Middle frontal gyrus (tissue), 1 donor: ENCODE results near the gene IRAK2.
"Not testable (repeated sequence)": the region's sequence is repeated elsewhere in the genome, so short reads cannot be mapped to it uniquely, and the experiment has no call there.

Experiments
- DNase-seq: peaks from one replicate; pipeline ENCODE4 v3.0.0-alpha.2; 2015; ENCODE audit warnings: low spot score; ENCODE audit errors: extremely low spot score

The IRAK2 gene

DNA sequence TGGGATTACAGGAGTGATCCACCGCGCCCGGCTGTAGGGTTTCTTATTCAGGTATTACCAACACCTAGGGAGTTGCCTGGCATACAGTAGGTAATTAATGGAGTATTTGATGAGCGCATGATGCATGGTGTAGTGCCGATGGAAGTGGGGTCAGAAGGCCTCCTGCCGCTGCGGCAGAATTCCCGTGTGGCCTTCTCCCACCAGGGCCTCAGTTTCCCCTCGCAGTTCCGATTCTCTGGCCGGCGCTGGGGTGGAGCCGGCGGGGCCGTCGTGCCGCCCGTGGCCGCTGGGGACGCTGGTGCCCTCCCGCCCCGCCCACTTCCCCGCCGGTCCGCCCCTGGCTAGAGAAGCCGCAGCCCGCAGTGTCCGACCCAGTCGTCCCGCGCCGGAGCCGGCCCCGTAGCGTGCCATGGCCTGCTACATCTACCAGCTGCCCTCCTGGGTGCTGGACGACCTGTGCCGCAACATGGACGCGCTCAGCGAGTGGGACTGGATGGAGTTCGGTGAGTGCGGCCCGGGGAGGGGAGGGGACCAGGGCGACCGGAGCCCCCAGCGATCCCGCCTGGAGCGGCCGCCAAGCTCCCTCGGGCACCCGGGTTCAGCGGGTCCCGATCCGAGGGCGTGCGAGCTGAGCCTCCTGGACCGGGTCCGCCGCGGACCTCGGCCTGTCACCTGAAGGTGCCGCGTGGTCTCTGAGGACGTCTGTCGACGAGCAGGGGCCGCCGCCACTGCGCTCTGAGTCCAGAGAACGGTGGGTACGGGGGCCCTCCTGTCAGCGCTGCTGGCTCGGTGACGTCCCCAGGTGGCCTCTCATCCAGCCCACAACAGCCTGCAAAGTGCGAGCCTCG, at the start of gene IRAK2:
IRAK2 (plus strand) TSS at position 374 of the 848 bp plus-strand sequence; CDS start at position 410, 36 bp downstream.
- no peak for DNase-seq

GRCh38 chr3:10115326-10116137, 49.2 kb upstream of the IRAK2 start, which contains the start of gene BRK1:
Gene BRK1, plus strand, starts transcription at chr3:10115675. Its CDS starts 27 bp downstream, at chr3:10115702.
- peak; percentile 91 for DNase-seq

- DNase-seq: no peak
Observed at GRCh38 chr3:10116138-10116460, 48.6 kb upstream of the IRAK2 start.

GRCh38 chr3:10116928-10117327, 47.8 kb upstream of the IRAK2 start:
- DNase-seq: no peak

- DNase-seq: no peak
Observed at GRCh38 chr3:10119376-10119775, 45.3 kb upstream of the IRAK2 start.

DNA sequence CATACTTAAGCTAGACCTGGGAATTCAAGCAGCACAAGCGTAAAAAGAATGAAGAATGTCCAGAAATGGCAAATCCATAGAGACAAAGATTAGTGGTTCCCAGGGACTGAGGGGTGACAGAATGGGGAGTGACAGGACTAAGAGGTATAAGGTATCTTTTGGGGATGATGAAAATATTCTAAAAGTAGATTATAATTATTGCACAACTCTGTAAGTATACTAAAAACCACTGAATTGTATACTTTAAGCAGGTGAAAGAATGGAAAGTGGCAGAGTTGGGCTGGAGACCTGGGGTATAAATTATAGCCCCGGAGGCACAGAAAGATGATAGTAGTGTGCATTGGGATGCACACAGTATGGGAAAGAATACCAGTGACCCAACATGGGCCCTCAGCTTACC, 43.7 kb upstream of the IRAK2 start:
- DNase-seq: no peak

GRCh38 chr3:10122724-10123123, 42.0 kb upstream of the IRAK2 start:
- DNase-seq: no peak

- DNase-seq: not testable (repeated sequence)
Observed at GRCh38 chr3:10135872-10136271, 28.8 kb upstream of the IRAK2 start.

DNA sequence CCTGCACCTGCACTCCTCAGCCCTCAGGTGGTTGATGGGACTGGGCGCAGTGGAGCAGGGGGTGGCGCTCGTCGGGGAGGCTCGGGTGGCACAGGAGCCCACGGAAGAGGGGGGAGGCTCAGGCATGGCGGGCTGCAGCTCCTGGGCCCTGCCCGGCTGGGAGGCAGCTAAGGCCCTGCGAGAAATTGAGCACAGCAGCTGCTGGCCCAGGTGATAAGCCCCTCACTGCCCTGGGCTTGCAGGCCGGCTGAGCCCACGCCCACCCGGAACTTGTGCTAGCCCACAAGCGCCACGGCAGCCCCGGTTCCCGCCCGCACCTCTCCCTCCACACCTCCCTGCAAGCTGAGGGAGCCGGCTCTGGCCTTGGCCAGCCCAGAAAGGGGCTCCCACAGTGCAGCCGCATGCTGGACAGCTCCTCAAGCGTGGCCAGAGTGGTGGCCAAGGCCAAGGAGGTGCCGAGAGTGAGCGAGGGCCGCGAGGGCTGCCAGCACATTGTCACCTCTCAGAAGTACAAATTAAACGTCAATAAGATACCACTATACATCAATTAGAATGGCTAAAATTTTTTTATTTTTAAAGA, 28.2 kb upstream of the IRAK2 start:
- DNase-seq: no peak

DNA sequence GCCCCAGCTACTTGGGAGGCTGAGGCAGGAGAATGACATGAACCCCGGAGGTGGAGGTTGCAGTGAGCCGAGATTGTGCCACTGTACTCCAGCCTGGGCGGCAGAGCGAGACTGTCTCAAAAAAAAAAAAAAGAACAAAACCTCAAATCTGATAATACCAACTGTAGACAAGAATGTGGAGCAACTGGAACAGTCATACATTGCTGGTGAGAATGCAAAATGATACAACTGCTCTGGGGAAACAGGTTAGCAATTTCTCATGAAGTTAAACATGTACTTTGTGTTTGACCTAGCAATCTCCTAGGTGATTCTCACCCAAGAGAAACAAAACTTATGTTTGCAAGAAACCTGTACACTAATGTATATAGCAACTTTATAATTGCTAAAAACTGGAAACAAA, 27.5 kb upstream of the IRAK2 start:
- no peak for DNase-seq

DNA sequence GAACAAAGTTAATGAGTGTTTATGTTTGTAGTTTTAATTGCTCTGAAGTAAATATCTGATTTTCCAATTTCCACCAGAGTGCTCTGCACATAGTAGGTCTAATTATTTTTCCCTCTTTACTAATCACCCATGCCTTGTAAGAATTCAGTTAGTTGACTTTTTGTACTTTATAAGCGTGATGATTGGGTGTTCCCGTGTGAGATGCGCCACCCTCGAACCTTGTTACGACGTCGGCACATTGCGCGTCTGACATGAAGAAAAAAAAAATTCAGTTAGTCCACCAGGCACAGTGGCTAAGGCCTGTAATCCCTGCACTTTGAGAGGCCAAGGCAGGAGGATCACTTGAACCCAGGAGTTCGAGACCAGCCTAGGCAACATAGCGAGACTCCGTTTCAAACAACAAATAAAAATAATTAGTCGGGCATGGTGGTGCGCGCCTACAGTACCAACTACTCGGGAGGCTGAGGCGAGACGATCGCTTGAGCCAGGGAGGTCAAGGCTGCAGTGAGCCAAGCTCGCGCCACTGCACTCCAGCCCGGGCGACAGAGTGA, 23.6 kb upstream of the IRAK2 start:
- DNase-seq: no peak

- no peak for DNase-seq
Observed at GRCh38 chr3:10142707-10143560, 21.8 kb upstream of the IRAK2 start.

DNA sequence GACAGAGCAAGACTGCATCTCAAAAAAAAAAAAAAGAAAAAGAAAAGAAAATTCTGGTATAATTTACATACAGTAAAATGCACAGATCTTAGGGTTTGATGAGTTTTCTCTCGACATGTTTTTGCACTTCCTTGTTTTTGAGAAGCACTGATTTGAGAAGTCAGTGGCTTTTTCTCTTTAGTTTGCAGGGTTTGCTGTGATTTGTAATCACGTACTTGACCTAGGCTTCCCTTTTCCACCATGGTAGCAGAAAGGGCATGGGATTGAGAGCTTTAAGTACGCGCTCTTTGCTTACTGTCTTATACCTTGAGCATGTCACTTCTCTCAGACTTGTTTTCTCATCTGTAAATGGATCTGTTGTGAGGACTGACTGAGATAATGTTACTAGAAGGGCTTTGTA, 19.0 kb upstream of the IRAK2 start:
- DNase-seq: no peak

DNA sequence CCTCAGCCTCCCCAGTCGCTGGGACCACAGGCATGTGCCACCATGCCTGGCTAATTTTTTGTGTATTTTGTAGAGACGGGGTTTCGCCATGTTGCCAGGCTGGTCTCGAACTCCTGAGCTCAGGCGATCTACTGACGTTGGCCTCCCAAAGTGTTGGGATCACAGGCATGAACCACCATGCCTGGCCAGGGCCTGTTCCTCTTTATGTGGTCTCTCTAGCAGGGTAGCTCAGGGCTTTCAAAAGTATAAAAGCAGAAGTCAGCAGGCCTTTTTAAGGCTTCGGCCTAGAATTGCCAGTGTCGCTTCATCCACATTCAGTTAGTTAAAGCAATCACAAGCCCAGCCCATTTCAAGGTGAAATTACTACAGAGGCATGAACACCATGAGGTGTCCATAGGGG, 15.5 kb upstream of the IRAK2 start:
- no peak for DNase-seq

DNA sequence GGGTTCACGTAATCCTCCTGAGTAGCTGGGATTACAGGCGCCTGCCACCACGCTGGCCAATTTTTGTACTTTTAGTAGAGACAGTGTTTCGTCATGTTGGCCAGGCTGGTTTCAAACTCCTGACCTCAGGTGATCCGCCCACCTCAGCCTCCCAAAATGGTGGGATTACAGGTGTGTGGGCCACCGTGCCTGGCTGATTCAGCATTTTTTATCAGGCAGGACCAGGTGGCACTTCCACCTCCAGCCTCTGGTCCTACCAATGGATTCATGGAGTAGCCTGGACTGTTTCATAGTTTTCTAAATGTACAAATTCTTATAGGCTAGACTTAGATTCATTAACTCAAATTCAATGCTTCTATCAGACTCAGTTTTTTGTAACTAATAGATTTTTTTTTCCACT, 13.7 kb upstream of the IRAK2 start:
- no peak for DNase-seq

DNA sequence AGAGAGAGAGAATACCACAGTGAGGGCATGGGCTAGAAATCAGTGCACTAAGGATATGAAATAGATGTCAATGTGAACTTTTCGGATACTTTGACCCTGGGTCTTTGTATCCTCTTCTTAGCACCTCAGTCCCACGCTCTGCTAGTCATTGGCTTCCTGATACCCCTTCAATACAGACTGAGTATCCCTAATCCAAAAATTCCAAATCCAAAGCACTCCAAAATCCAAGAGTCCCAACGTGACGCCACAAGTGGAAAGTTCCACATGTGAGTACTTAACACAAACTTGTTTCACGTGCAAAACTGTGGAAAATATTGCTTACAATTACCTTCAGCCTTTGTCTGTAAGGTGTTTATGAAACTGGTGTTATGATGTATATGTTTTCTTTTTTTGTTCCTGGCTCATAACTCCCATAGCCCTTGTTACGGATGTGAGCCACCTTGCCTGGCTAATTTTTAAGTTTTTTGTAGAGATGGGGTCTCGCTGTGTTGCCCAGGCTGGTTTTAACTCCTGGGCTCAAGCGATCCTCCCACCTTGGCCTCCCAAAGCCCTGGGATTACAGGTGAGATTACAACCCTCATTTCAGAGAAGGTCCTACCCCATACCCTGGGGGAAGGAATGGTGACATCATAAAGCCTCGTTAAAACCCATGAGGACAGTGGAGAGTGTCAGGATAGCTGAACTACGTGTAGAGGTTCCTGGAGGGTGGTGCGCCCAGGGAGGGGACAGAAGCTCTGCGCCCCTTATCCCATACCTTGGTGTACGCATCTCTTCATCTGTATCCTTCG, 10.2 kb upstream of the IRAK2 start:
- no peak for DNase-seq

DNA sequence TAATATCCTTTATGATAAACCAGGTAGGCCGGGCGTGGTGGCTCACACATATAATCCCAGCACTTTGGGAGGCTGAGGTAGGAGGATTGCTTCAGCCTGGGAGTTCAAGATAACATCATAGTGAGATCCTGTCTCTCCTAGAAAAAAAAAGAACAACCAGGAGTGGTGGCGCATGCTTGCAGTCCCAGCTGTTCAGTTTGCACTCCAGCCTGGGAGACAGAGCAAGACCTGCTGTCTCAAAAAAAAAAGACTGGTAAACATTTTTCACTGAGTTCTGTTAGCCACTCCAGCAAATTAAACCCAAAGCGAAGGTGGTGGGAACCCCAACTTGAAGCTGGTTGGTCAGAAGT, 9.6 kb upstream of the IRAK2 start:
- DNase-seq: no peak

- DNase-seq: no peak
Observed at GRCh38 chr3:10155658-10156057, 9.1 kb upstream of the IRAK2 start.

- DNase-seq: no peak
Observed at GRCh38 chr3:10157031-10157430, 7.7 kb upstream of the IRAK2 start.

GRCh38 chr3:10158555-10158954, 6.2 kb upstream of the IRAK2 start:
- DNase-seq: not testable (repeated sequence)
